A673 (cell line): ENCODE measurements around the gene PTPN18.

Experiments
- CTCF ChIP-seq: fragments of 300-800, 200-600 bp; sonication (generic); conservative IDR thresholded peaks from 2 replicates; pipeline ENCODE4 v1.5.1; 2017; ENCODE audit warnings: low read depth, mild to moderate bottlenecking, antibody characterized with exemption, low read length, moderate library complexity, mixed read lengths
- EZH2 ChIP-seq: fragments of 200-600 bp; sonication (generic); IDR thresholded peaks from 2 replicates; pipeline ENCODE4 v1.6.1; 2017; ENCODE audit warnings: borderline replicate concordance, low read depth, mild to moderate bottlenecking, mixed read lengths, antibody characterized with exemption, low read length; ENCODE audit not compliant: poor library complexity, severe bottlenecking

GRCh38 chr2:130352237-130352636 lies 3.6 kb upstream of the PTPN18 start:
- TF ChIP-seq CTCF = no peak
- TF ChIP-seq EZH2 = no peak
